SK-N-SH (cell line): ENCODE measurements around the gene KIF5C. TPM values are rescaled to one million over a fixed set of nuclear protein-coding genes. Genes with fewer than 3 reads are reported as not detected.

Experiments used
- CTCF ChIA-PET: fragments of 300-600, 350-600 bp; formaldehyde crosslinking; extraction: SDS; loops from one replicate; lab custom pipeline; 2021; lab: Yijun Ruan, JAX
- POLR2A ChIA-PET: fragments of 350-600 bp; sonication (Branson Sonifier 250); formaldehyde crosslinking; extraction: SDS; loops from one replicate; lab custom pipeline; 2020; ENCODE audit warnings: antibody characterized with exemption, inconsistent platforms; lab: Yijun Ruan, JAX
- DNase-seq: peaks from one replicate; pipeline ENCODE4 v3.0.0; 2012
- H2AFZ ChIP-seq: fragments of 200-600 bp; sonication (generic); 2 replicates; pipeline ENCODE4 v1.8.1; 2016; ENCODE audit warnings: antibody characterized with exemption, mild to moderate bottlenecking, low read depth
- H3F3A ChIP-seq: fragments of 200-600 bp; sonication (generic); replicated peaks from 2 replicates; pipeline ENCODE3; 2016; ENCODE audit warnings: antibody characterized with exemption, mild to moderate bottlenecking; ENCODE audit not compliant: insufficient read depth
- H3K27ac ChIP-seq, 2 experiments: fragments of 200-500 bp in 1 of 2; fragments of 200-600 bp in 1 of 2; sonication (Bioruptor generic) in 1 of 2; sonication (generic), shearing (Covaris generic) in 1 of 2; 2 replicates each; pipeline versions ENCODE4 v1.5.1 to v1.6.1; 2014 to 2016; ENCODE audit warnings: low read depth in 2 of 2, inconsistent platforms in 1 of 2, low read length in 1 of 2, mild to moderate bottlenecking in 1 of 2, mixed read lengths in 1 of 2
- H3K27me3 ChIP-seq: fragments of 200-600 bp; sonication (generic), shearing (Covaris generic); 2 replicates; pipeline ENCODE4 v1.6.1; 2016; ENCODE audit warnings: mixed run types; ENCODE audit not compliant: insufficient read depth
- H3K36me3 ChIP-seq, 2 experiments: fragments of 200-500 bp in 1 of 2; fragments of 200-600 bp in 1 of 2; sonication (Bioruptor generic) in 1 of 2; sonication (generic) in 1 of 2; replicated peaks in 1 of 2; 2 replicates each; pipeline versions ENCODE3 to v1.5.1; 2014 to 2016; ENCODE audit warnings: low read length in 1 of 2, mild to moderate bottlenecking in 1 of 2; ENCODE audit not compliant: insufficient read depth in 2 of 2, control insufficient read depth in 1 of 2
- H3K4me1 ChIP-seq, 2 experiments: fragments of 200-500 bp in 1 of 2; fragments of 200-600 bp in 1 of 2; sonication (Bioruptor generic) in 1 of 2; sonication (generic), shearing (Covaris generic) in 1 of 2; 2 replicates each; pipeline versions ENCODE4 v1.5.1 to v1.6.1; 2014 to 2016; ENCODE audit warnings: low read depth in 1 of 2, low read length in 1 of 2, mixed run types in 1 of 2; ENCODE audit not compliant: insufficient read depth in 2 of 2, control insufficient read depth in 1 of 2
- H3K4me2 ChIP-seq: fragments of 200-600 bp; sonication (generic), shearing (Covaris generic); 2 replicates; pipeline ENCODE4 v1.6.1; 2017; ENCODE audit warnings: mixed run types
- H3K4me3 ChIP-seq, 2 experiments: fragments of 200-500 bp in 1 of 2; fragments of 200-600 bp in 1 of 2; sonication (Bioruptor generic) in 1 of 2; sonication (generic), shearing (Covaris generic) in 1 of 2; 2 replicates each; pipeline versions ENCODE4 v1.5.1 to v1.8.1; 2014 to 2016; ENCODE audit warnings: low read depth in 2 of 2, inconsistent platforms in 1 of 2, low read length in 1 of 2, mild to moderate bottlenecking in 1 of 2, mixed read lengths in 1 of 2, moderate library complexity in 1 of 2
- H3K79me2 ChIP-seq: fragments of 200-600 bp; sonication (generic); 2 replicates; pipeline ENCODE4 v1.8.1; 2017; ENCODE audit warnings: mild to moderate bottlenecking; ENCODE audit not compliant: insufficient read depth
- H3K9ac ChIP-seq: fragments of 200-600 bp; sonication (generic); 2 replicates; pipeline ENCODE4 v1.6.1; 2017; ENCODE audit warnings: mixed run types
- H3K9me2 ChIP-seq: fragments of 200-600 bp; sonication (generic); 2 replicates; pipeline ENCODE4 v1.6.1; 2017; ENCODE audit warnings: mixed run types
- H3K9me3 ChIP-seq: fragments of 200-600 bp; sonication (generic); 2 replicates; pipeline ENCODE4 v1.6.1; 2017; ENCODE audit warnings: mixed run types, mild to moderate bottlenecking, moderate library complexity
- H4K20me1 ChIP-seq: fragments of 200-600 bp; sonication (generic); 2 replicates; pipeline ENCODE4 v1.6.1; 2017; ENCODE audit warnings: mild to moderate bottlenecking, mixed run types; ENCODE audit not compliant: insufficient read depth
- GATA2 ChIP-seq: sonication (generic); formaldehyde crosslinking; IDR thresholded peaks from 2 replicates; pipeline ENCODE4 v1.5.0; 2020; ENCODE audit warnings: mild to moderate bottlenecking, missing genetic modification reagents
- JUND ChIP-seq: IDR thresholded peaks from 2 replicates; pipeline ENCODE4 v1.4.0; 2012
- MEF2A ChIP-seq: IDR thresholded peaks from 2 replicates; pipeline ENCODE4 v1.4.0; 2012; ENCODE audit warnings: low read depth, borderline replicate concordance
- NFIC ChIP-seq: IDR thresholded peaks from 2 replicates; pipeline ENCODE4 v1.4.0; 2012; ENCODE audit warnings: borderline replicate concordance
- NRF1 ChIP-seq: IDR thresholded peaks from 2 replicates; pipeline ENCODE4 v1.6.1; 2012; ENCODE audit warnings: low read depth, mild to moderate bottlenecking, low read length
- RAD21 ChIP-seq: IDR thresholded peaks from 2 replicates; pipeline ENCODE4 v1.6.1; 2012; ENCODE audit warnings: mild to moderate bottlenecking, low read length
- REST ChIP-seq: IDR thresholded peaks from 2 replicates; pipeline ENCODE4 v1.6.1; 2012; ENCODE audit warnings: mild to moderate bottlenecking, low read depth, low read length, moderate library complexity
- RFX5 ChIP-seq: IDR thresholded peaks from 2 replicates; pipeline ENCODE4 v1.6.1; 2012; ENCODE audit warnings: mild to moderate bottlenecking, improper control_type of control experiment, low read length
- RXRA ChIP-seq: IDR thresholded peaks from 2 replicates; pipeline ENCODE4 v1.4.0; 2012; ENCODE audit warnings: low read depth, mild to moderate bottlenecking, borderline replicate concordance
- TAF1 ChIP-seq: IDR thresholded peaks from 2 replicates; pipeline ENCODE4 v1.6.1; 2012; ENCODE audit warnings: low read depth, mild to moderate bottlenecking, low read length, moderate library complexity, borderline replicate concordance
- TCF12 ChIP-seq: IDR thresholded peaks from 2 replicates; pipeline ENCODE4 v1.4.0; 2012
- USF1 ChIP-seq: IDR thresholded peaks from 2 replicates; pipeline ENCODE4 v1.4.0; 2012; ENCODE audit warnings: low read depth, borderline replicate concordance
- YY1 ChIP-seq: IDR thresholded peaks from 2 replicates; pipeline ENCODE4 v1.4.0; 2012; ENCODE audit warnings: low read depth, mild to moderate bottlenecking
- WGBS: methylation state at CpG from one replicate; pipeline ENCODE4 v1.1.6; 2017; ENCODE audit warnings: low lambda C conversion rate; 5-methylcytosine and 5-hydroxymethylcytosine counted together
- polyA plus RNA-seq, 3 experiments: library from polyadenylated mRNA; depleted of rRNA; stranded (reverse); fragments of >200 nt; gene quantifications; 2 replicates each; pipeline ENCODE4 v1.2.3, GENCODE V29; 2012
- TF ChIP-seq, protein P1 (sequence below): IDR thresholded peaks from 2 replicates; pipeline ENCODE4 v1.4.0; 2012; ENCODE audit warnings: low read depth
- TF ChIP-seq, protein P2 (sequence below): IDR thresholded peaks from 2 replicates; pipeline ENCODE4; 2012

The KIF5C gene
- polyA plus RNA-seq, 1 of the 3 experiments (the other 2 are of a cell fraction): 3.9 TPM

DNA sequence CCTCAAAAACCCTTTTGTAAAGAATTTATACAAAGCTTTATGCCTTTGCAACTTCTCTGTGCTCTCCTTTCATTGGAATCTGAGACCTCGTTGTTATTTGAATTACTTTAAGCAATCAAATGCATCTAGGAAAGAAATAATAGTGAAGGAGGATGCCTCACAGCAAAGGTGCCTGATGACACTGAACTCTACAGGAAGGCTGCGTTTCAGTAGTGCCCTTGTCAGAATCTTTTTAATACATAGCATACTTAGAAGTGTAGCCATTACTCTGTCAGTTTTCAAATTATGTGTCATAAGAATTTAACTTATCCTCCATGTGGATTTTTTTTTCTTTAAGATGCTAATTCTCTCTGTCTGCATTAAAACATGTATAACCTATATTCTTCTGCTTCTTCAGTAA, 153.9 kb downstream of the KIF5C start:
- H3K4me2 ChIP-seq: no peak overlapping the region
- no peaks in the 10 kb centered on the region for H3K27me3 ChIP-seq
- no peaks in the 10 kb centered on the region for H3K9me3 ChIP-seq
- no peak for DNase-seq
- no peak overlapping the region for H3K9ac ChIP-seq
- ChIA-PET CTCF (interaction anchor here (1.2 to 6.0 kb wide), 5 partner anchors 9 to 533 kb away, joined by 3 to 55 read pairs (median 5); no protein-coding TSS in a partner anchor), POLR2A (no interaction called here)
- H3K79me2 ChIP-seq: no peaks in the 10 kb centered on the region
- 46% methylated on average over 2 of the region's 2 CpGs for WGBS
- no peak overlapping the region for H3K27ac ChIP-seq
- no peak overlapping the region for H3K4me3 ChIP-seq
- H3K4me1 ChIP-seq: no peaks in the 10 kb centered on the region; a peak in 2 of 4 replicates
- H3K36me3 ChIP-seq: no peaks in the 10 kb centered on the region
- no peaks in the 10 kb centered on the region for H4K20me1 ChIP-seq
- peaks cover 3% of the 10 kb centered on the region for H3F3A ChIP-seq
- H2AFZ ChIP-seq: no peak overlapping the region
- no peaks in the 10 kb centered on the region for H3K9me2 ChIP-seq
- TF ChIP-seq USF1: no peak
- no peak for TF ChIP-seq RFX5

- CTCF ChIA-PET: interaction anchor here (1.3 to 6.0 kb wide), 4 partner anchors 10 to 532 kb away, joined by 4 to 55 read pairs (median 7); no protein-coding TSS in a partner anchor
Measured at GRCh38 chr2:149029307-149029965, 154.4 kb downstream of the KIF5C start.

GRCh38 chr2:149031396-149031795, 156.4 kb downstream of the KIF5C start:
- Histone ChIP-seq H2AFZ (no peak overlapping the region), H3K4me2 (no peak overlapping the region), H4K20me1 (no peaks in the 10 kb centered on the region), H3K4me3 (no peak overlapping the region), H3K4me1 (no peaks in the 10 kb centered on the region; a peak in 1 of 4 replicates), H3K9me3 (no peaks in the 10 kb centered on the region), H3K9me2 (no peaks in the 10 kb centered on the region), H3K36me3 (no peaks in the 10 kb centered on the region), H3K27ac (no peak overlapping the region), H3K27me3 (no peaks in the 10 kb centered on the region), H3K79me2 (no peaks in the 10 kb centered on the region), H3F3A (no peaks in the 10 kb centered on the region), H3K9ac (no peak overlapping the region)
- POLR2A ChIA-PET: no interaction called here
- DNase-seq: no peak
- CTCF ChIA-PET: interaction anchor here (0.6 to 6.0 kb wide), 2 partner anchors 13 to 34 kb away, joined by 3 to 55 read pairs; no protein-coding TSS in a partner anchor
- 93% methylated on average over 4 of the region's 4 CpGs for WGBS
- TF ChIP-seq RFX5 (no peak), USF1 (no peak), JUND (no peak), NRF1 (no peak), RXRA (no peak), RAD21 (no peak), YY1 (no peak), REST (no peak), TAF1 (no peak)

More at GRCh38 chr2:149029307-149029965, 154.4 kb downstream of the KIF5C start:
- H4K20me1 ChIP-seq: no peaks in the 10 kb centered on the region
- TF ChIP-seq GATA2 (no peak), NRF1 (no peak), NFIC (no peak), MEF2A (no peak), RFX5 (no peak), TCF12 (no peak)
- TF ChIP-seq, protein P1, sequence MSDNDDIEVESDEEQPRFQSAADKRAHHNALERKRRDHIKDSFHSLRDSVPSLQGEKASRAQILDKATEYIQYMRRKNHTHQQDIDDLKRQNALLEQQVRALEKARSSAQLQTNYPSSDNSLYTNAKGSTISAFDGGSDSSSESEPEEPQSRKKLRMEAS: no peak
- TF ChIP-seq, protein P2, sequence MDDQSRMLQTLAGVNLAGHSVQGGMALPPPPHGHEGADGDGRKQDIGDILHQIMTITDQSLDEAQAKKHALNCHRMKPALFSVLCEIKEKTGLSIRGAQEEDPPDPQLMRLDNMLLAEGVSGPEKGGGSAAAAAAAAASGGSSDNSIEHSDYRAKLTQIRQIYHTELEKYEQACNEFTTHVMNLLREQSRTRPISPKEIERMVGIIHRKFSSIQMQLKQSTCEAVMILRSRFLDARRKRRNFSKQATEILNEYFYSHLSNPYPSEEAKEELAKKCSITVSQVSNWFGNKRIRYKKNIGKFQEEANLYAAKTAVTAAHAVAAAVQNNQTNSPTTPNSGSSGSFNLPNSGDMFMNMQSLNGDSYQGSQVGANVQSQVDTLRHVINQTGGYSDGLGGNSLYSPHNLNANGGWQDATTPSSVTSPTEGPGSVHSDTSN: no peak
- no peaks in the 10 kb centered on the region for H3K27me3 ChIP-seq
- no peaks in the 10 kb centered on the region for H3K9me3 ChIP-seq
- H3F3A ChIP-seq: no peaks in the 10 kb centered on the region
- no peaks in the 10 kb centered on the region for H3K9me2 ChIP-seq
- DNase-seq: no peak
- no peak overlapping the region for H3K9ac ChIP-seq
- no peak overlapping the region for H3K27ac ChIP-seq
- no peak overlapping the region for H3K4me2 ChIP-seq
- POLR2A ChIA-PET: no interaction called here
- H3K4me1 ChIP-seq: no peaks in the 10 kb centered on the region; a peak in 2 of 4 replicates
- no peaks in the 10 kb centered on the region for H3K79me2 ChIP-seq
- no peak overlapping the region for H3K4me3 ChIP-seq
- H2AFZ ChIP-seq: no peak overlapping the region
- WGBS: 72% methylated on average over 8 of the region's 11 CpGs
- no peaks in the 10 kb centered on the region for H3K36me3 ChIP-seq
